Stimulated activated CD8-positive, alpha-beta memory T cell treated with anti-CD3 and anti-CD28 coated beads, Interleukin-4, amount 100 ng/mL, for 24 hours (primary cell): ENCODE results near the gene PWP1.

ENCODE experiments used
- DNase-seq: peaks from one replicate; pipeline ENCODE4 v3.0.0-alpha.2; 2020; ENCODE audit warnings: low read depth

The PWP1 gene

DNA sequence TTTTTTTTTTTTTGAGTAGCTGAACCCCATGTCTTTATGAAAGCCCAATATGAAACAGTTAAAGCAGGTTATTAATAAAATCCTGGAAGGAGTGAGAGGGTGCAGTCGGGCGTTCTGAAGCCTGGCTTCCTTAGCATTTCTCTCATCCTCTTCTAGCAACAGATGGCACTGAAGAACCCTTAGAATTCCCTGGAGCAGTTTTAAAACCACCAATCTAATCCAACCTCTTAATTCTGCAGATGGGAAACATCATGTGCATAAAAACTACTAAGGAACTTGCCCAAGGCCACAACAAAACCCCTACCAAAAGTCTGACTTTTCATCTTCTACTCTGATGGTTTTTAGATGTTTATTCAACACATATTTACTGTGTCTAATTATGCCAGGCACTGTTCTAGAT, 50.2 kb downstream of the PWP1 start:
- no peak for DNase-seq

DNA sequence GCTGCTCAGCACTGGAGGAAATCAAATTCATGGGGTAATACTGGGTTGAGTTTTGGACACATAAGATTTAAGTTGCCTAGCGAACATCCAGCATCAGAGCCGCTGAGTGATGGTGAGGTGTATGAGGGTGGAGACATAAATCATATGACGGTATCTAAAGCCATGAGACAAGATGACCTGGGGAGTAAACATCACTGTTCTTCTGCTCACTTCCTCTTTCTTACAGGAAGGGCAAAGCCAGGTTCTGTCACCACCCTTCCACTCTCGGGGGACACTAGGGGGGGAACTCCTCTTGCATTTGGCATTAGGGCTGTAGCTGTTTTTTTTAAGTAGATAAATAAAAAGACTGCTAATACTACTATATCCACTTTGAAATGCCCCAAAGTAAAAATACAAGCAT, 51.3 kb downstream of the PWP1 start:
- no peak for DNase-seq

DNA sequence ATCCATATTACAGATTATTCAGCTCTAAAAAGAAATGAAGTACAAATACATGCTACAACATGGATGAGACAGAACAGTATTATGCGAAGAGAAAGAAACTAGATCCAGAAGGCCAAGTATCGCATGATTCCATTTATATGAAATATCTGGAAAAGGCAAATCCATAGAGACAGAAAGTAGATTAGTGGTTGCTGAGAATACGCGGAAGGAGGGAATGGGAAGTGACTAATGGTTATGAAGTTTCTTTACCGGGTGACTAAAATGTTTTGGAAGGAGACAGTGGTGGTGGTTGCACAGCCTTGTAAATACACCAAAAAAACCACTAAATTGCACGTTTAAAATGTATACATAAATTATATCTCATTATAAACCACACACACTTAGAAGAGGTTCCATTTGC, 62.9 kb downstream of the PWP1 start:
- no peak for DNase-seq

DNA sequence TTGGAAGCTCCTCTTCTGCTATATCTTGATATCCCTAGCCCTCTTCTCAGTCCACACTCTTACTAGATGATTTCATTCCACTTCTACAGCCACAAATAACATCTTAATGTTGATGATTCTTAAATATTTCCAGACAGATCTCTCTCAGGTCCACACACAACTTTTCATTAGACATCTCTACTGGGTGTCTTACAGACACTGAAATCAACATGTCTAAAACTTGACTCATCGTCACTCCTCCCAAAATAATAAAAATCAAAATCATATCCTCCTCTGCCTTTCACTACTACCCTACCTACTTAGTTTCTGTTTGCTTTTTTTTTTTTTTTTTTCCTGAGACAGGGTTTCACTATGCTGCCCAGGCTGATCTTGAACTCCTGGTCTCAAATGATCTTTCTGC, 63.5 kb downstream of the PWP1 start:
- DNase-seq = no peak

DNA sequence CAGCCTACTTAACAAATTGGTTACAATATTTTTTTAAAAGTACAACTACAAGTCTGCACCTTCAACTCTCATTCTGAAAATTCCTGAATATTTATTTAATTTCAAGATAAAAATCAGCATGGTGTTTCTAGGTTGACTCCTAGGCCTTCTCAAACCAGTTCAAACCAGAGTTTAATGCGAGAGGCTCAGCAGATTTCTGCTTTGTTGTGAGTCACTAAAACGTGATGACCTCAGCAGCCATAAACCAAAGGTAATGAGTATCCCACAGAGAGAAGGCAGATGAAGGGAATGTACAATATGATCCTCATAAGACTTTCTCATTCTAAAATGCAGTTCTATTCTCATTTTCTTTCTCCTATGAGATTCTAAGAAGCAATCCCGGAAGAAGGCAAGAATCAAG, 73.8 kb downstream of the PWP1 start:
- no peak for DNase-seq

DNA sequence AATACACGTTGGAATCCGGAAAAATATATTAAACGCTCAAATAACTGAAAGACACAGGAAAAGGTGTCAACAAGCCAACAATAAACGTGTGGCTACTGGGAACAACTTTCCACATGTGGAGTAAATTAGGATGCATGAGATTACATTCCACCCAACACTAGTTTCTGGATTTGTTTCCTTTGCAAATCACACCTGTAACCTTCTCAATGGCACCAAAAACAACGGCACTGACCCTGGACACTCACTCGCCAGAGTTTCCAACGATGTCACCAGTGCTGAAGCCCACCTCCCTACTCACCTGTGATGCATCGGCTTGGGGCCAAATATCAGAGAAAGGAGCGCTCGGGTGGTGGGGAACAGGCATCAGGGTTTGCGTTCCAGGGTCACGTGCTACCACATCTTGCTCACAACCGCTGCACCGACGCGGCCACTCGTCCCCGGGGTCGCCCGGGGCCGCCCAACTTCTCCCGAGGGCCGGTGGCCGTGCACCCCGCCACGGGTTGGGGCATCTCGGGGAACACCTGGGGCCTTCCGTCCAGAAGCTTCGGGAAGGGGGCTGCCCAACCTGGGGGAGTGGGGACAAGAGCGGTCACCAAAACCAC, 74.7 kb downstream of the PWP1 start:
- DNase-seq = peak; percentile 9

DNA sequence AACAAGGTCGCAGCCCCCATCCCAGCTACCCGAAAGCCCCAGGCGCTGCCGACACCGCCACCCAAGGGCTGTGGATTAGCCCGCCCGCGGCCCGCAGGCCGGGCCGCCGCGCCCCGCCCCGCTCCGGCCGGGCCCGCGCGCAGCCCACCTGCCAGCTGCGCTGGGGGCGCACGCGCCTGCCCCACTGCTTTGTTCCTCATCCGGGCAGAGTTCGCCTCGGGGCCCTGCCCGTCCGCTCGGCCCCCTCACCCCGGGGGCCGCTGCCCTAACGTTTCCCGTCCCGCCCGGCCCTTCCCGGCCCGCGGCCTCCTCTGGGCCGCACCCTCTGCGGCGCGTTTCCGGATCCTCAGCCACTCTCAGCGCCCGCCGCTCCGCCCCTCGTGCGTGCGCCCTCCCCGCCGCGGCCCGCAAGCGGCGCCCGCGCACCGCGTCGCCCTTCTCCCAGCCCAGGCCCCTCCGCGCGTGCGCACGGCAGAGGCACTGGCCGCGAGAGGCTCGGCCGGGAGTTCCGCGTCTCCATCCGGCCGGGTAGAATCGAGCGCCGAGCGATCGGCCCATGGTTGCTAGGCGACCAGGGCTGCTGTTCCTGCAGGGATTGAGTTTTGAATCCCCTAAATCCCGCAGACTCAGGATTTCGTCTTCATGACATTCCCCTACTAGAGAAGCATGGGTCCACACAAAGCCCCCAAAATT, 75.4 kb downstream of the PWP1 start, which contains the start of gene PRDM4:
PRDM4 (minus strand) TSS at position 329 of the 693 bp plus-strand sequence. CDS start 622 bp downstream, outside the sequence.
- DNase-seq = peak; percentile 86

DNA sequence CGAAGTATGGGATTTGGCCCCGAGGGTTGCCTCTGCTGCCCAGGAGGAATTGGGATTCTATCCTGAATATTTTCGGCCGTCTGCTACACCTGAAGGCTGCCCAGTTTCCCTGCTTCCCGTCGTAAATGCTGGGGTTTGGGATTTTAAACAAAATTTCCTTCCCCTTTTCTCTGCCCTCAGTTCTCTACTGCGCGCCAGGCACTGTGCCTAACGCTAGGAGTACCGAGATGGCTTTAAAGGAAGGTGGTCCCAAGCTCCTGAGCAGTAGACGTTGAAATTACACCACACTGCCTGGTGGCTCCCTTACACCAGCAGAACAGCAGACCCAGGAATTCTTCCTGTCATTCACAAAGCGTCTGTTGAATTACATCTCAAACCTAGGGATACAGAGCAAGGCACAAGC, 75.9 kb downstream of the PWP1 start:
- DNase-seq = no peak
